Stimulated activated CD8-positive, alpha-beta memory T cell treated with anti-CD3 and anti-CD28 coated beads, Interleukin-12 subunit alpha, Interleukin-12 subunit beta, amount 100 ng/mL, for 1 hour (primary cell): ENCODE measurements around the gene CCDC6.
"Not testable (repeated sequence)": the region's sequence is repeated elsewhere in the genome, so short reads cannot be mapped to it uniquely, and the experiment has no call there.

ENCODE experiments used
- DNase-seq: peaks from one replicate; pipeline ENCODE4 v3.0.0-alpha.2; 2020; ENCODE audit warnings: low read depth

Gene CCDC6

DNA sequence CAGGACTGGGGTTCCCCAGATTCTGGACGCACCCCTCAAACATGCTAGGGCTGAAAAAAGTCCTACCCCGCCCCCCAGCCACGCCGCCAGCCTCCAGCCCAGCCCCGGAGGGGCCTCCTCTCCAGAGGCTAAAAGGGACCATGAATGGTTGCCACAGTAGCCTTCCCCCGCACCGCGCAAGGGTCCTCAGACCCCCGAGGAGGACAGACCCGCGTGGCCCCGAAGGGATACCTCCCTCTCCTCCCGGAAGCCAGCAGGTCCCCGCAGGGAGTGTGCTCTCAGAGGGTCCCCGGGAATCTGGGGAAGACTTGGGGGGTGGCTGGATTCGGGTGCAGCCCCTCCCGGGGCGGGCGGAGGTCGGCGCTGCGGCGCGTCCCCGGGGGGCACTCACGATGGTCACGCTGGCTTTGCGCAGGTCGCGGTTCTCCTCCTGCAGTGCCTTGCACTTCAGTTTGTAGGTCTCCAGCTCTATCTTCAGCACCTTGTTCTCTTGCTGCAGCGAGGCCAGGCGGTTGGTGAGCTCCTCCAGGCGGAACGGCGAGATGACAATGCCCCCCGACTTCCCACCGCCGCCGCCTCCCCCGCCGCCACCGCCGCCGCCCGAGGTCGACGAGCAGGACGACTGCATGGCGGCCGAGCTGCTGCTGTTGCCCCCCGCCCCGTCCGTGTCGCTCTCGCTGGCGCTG lies 482 bp downstream of the CCDC6 start:
- DNase-seq, result no peak

DNA sequence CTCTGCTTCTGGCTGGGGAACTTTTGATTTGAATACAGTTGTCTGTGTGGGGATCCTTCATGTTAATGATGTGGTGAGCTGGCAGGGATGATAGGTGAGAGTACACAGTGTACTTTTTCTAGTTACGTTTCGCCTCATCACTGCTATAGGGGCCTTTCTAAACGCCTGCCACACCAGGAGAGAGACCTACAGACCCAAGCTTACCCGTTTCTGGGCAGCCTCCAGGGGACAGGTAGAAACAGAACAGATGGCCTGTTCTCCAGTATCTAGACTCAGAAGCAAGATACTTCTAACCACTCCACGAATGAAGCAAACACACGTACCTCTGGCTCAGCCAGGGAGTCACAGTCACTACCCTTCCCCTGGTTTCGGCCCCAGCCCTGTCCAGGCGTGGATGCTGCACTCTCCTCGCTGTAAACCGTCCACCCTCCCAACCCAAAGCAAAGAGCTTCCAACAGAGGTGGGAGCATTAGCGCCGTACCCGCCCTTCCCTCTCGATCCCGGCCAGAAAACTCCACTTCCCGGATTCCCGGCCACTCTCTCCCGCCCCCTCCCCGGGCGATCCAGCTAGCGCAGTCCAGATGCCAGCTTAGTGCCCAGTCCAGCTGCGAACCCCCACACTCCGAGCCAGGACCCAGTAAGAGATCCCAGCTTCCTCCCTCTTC lies 1.2 kb downstream of the CCDC6 start:
- DNase-seq, result no peak

DNA sequence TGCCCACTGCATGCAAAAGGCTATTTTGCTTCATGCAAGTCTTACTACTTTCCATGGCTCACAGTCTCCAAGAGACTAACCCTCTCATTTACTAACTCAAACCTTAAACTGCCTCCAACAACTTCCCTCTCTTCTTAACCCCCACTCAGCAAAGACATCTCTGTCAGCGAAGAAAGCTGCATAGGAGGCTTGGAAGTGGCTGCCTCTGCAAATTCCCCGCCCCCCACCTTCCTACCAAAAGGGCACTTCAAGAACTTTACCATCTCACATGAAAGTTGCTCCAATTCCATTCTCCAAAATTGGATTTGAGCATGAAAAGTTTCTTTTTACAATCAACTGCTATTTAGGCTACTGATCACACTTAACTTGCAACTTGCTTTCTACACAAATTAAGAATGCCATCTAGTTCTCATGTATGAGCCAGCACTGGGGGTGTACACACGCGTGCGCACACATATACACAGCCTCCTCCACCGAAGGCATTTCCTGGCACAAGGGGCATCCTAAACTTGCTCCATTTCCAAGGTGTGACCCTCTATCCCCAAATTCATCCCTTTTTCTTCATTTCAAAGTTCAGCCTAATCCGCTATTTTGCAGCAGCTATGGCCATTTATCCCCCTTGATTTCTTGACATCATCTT lies 1.8 kb downstream of the CCDC6 start:
- DNase-seq, result no peak

- DNase-seq, result no peak
Measured at GRCh38 chr10:59903871-59904270, 2.5 kb downstream of the CCDC6 start.

DNA sequence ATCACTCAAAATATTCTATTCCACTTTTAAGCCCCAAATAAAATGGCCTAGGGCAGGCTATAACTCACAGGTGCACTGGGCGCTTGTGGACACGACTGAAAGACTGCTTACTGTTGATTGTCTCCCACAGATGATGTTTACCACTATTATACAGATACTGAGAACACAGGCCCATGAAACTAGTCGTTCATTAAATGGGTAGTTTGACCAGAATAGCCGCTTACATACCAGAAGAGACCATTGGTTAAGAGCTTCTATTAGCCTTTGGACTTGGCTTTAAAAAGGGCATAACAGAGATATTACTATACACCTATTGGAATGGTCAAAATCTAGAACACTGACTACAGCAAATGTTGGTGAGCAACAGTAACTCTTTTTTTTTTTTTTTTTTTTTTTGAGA lies 4.3 kb downstream of the CCDC6 start:
- DNase-seq, result no peak

DNA sequence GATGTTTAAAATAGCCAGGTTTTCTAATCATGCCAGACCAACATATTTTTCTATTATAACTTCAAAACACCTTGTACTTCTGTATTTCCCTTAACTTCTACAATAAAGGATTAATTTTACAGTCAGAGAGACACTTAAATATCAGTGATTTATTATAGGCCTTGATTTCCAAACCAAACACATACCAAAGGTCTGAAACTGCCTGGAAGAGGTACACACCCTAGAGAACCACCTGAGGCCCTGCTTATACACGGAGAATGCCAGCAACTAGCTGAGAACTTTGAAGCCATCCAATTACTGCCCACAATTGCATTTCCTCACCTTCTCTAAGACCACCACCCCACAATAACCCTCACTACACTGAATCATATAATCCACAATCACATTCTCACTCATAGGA lies 4.9 kb downstream of the CCDC6 start:
- no peak for DNase-seq

GRCh38 chr10:59900048-59900727 lies 6.2 kb downstream of the CCDC6 start:
- DNase-seq, result no peak

DNA sequence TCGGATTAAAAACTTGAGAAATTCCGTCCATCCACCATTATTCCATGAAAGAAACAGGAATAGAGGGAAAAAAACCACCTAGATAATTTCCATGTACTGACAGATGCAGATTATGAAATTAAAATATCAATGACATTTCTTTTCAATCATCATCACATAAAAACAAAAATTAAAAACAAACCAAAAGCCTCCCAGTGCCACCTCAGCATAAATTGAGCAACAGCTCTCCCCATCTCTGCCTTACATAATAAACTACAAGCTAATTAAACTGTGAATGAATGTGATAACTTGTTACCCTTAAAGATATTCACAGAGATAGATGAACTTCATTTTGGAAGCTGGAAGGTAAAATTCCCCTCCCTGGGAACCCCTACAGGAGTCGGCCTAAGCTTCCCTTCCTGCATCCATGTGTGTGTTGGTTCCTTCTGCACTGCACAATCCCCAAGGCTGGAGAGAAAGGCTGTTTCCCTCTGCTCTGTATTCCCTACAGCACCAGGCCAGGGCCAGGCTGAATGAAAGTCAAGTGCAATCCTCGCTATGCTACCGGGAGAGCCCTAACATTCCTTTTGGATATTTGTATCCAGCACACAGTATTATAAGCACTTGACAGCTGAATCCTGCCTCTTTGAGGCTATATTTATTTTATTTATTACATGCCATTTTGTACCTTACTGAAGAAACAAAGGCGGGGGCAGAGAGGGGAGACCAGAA lies 8.1 kb downstream of the CCDC6 start:
- DNase-seq, result no peak

DNA sequence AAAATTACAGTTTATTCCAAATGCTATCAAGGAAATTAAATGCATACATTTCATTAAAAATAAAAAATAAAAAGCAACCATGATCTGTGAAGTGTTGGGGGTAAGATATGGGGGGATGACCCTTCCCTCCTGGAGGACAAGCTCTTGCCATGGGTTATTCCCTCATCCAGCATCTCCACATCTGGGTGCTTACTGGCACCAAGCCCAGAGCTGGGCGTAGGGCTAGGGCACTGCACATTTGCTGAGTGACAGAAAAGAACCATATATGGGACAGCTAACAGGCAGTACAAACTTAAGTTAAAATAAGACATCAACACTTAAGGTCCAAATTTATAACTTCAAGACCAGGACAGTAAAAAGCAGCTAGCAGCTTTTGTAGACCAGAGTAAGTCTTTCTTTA lies 10.2 kb downstream of the CCDC6 start:
- DNase-seq, result no peak

DNA sequence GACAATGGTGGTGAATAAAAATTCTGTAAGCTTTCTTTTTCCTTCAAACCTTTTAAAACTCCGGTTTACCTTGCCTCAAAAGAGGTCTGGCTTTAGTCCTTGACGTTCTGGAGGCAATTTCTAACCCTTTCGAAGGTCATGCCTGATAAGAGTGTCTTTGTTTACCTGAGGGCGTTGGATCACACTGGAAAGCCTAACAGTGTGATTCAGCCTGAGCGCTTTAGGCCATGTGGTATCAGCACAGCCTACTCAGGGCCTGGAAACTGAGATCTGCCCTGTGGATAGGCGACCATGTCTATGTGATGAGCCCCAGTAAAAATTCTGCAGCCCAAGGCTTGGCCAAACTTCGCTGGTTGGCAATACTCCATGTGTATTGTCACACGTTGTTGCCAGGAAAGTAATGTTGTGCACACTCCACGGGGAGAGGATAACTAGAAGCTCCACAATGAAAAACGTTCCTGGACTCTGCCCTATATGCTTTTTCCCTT lies 10.7 kb downstream of the CCDC6 start:
- DNase-seq, result no peak

DNA sequence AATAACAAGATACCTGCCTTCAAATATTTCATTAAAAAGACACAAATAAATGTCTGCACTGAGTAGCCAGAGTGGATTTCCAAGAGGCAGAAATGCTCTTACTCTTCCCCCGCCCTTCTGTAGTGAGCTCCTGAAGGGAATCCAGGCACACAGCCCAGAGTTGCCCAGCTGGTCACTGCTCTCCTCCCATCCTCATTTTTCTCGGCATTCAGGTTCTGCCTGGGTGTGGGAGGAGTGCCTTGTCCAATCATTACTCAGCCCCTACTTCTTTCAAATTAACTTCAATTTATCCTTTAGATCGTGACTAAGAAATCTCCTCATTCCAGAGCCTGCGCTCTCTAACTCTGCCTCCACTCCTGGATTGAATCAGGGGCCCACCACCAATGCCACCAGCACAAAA lies 12.2 kb downstream of the CCDC6 start:
- no peak for DNase-seq

DNA sequence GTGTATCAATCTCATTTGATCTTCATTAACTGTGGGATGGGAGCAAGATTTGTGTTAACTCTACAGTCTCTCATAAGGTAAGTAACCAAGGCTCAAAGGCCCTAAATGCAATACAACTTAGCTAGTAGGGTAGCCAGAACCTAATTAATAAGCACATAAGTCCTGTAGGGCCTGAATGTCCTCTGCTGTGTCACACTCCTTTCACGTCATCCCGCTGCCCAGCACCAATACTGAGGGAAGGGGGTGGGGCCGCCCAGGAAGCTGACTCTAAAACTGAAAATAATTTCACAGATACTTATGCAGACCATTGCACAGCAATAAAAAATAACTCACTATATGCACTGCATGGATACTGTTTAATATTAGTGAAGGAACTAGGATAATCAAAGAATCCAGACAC lies 13.7 kb downstream of the CCDC6 start:
- no peak for DNase-seq

- DNase-seq, result no peak
Measured at GRCh38 chr10:59891936-59892335, 14.4 kb downstream of the CCDC6 start.

- no peak for DNase-seq
Measured at GRCh38 chr10:59891349-59891748, 15.0 kb downstream of the CCDC6 start.

DNA sequence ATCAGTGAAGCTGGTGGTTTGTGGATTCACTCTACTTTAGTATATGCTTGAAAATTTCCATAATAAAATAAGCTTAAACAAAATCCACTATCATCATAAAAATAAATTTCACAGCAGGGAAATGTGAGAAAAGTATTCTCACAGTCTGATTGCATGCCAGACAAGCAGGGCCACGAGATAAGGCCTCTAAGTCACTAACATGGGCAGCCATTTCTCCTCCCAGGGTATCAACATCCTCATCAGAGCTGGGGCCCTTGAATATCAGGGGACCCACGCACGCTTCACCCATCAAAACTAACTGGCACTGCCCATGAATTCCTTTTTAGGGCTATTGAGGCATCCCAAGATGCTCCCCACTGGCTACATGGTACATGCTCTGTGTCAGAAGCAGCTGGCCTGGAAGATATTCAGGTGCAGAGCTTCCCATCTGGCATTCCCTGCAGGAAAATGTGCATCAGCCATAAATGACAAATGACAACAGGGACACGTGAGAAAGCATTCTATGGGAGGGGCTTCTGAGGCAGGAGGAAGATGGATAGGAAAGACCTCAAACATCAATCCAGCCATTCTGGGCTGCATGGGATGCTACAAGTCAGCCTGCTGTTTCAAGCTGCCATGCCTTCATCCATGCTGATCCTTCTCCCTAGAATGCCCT lies 17.4 kb downstream of the CCDC6 start:
- DNase-seq, result no peak

DNA sequence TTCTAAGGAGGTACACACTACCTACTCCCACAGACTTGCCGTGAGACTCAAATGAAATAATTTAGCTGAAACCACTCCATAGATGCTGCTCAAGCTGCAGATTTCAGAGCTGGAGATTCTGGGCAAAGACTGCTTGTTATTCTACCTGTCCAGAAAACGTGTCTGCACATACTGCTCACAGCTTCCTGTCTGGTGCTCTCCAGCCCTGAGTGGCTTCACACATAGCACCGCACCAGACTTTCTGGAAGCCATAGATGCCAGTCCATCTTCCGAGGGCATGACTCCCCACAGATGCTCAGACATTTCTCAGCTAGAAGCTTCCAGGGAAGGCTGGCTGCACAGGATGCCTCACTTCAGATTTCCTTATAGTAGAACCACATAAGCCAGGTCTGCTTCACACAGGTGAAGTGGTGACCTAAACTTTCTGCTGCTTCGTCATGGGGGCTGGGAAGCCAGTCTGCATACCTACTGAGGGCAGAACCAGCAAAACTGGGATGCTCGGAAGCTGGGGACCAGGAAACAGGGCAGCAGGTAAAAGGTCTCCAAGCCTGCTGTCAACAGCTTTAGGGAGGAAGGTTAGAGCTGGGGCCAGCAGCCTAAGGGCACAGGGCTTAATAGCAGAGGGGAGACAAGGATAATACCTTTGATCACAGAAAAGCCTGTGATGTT lies 18.2 kb downstream of the CCDC6 start:
- DNase-seq, result no peak

DNA sequence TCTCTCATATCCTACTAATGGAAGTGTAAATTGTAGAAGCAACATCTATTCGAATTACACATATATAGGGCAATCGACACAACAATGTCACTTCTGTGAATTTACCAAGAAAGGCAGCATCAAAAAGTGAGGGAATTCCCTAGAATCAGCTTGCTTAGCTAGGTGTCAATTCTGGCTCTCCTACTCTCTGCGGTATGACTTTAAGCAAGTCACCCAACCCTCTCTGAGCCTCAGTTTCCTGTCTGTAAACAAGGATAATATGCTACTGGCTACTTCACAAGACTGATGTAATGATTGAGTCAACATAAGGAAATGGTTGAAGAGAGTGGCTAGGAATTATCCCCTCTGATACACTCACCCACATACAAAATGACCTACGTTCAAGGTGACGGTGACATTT lies 19.4 kb downstream of the CCDC6 start:
- DNase-seq, result no peak

GRCh38 chr10:59885430-59886134 lies 20.8 kb downstream of the CCDC6 start:
- DNase-seq, result no peak

DNA sequence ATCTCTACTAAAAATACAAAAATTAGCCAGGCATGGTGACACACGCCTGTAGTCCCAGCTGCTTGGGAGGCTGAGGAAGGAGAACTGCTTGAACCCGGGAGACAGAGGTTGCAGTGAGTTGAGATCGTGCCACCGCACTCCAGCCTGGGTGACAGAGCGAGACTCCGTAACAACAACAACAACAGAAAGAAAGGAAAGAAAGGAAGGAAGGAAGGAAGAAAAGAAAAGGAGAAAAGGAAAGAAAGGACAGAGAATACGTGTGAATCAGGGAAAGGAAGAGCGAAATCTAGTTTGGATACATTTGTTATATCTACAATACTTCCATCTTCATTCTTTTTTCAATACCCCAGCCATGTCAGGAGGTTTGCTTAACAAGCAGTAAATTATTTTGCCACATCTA lies 21.5 kb downstream of the CCDC6 start:
- not testable (repeated sequence) for DNase-seq

GRCh38 chr10:59881640-59882039 lies 24.7 kb downstream of the CCDC6 start:
- DNase-seq, result no peak
